ENCODE data around the gene KIF6.

GRCh38 chr6:39496915-39497314 is 228.3 kb downstream of the KIF6 start:
- no peak for TF ChIP-seq CTCF (IDR thresholded peaks at IDR 0.05; ENCODE audit: insufficient read depth, low read length, poor library complexity, severe bottlenecking)
- TF ChIP-seq EZH2phosphoT487 (conservative IDR thresholded peaks at IDR 0.05; ENCODE audit: low read length) = no peak
